ENCODE data around the gene VSIG10.

- TF ChIP-seq MYC (IDR thresholded peaks at IDR 0.05; ENCODE audit: low read depth, low read length), result no peak
- TF ChIP-seq CTCF (IDR thresholded peaks at IDR 0.05; ENCODE audit: low read depth, low read length), result no peak
- TF ChIP-seq MAX (IDR thresholded peaks at IDR 0.05; ENCODE audit: low read depth, low read length), result no peak
- no peak for TF ChIP-seq POLR2A (IDR thresholded peaks at IDR 0.05; ENCODE audit: extremely low read depth, insufficient read length)
Observed at GRCh38 chr12:118063576-118064391, 40.0 kb downstream of the VSIG10 start.

Measured in NB4 (cell line).